Thyroid gland (tissue), 4 donors: ENCODE measurements around the gene SPRR5.

Experiments used
- CTCF ChIP-seq, 6 experiments: fragments of 200-600 bp in 3 of 6; fragments of 450-650 bp in 3 of 6; sonication (generic) in 3 of 6; IDR thresholded peaks; one replicate each; pipeline ENCODE4 v1.5.1; 2016 to 2019; ENCODE audit warnings: antibody characterized with exemption in 6 of 6, mild to moderate bottlenecking in 2 of 6, inconsistent platforms in 1 of 6, moderate library complexity in 1 of 6
- POLR2A ChIP-seq, 2 donors: fragments of 450-650 bp; IDR thresholded peaks; one replicate each; pipeline ENCODE4 v1.6.1; 2017; ENCODE audit warnings: antibody characterized with exemption in 2 of 2, mild to moderate bottlenecking in 2 of 2, moderate library complexity in 1 of 2

GRCh38 chr1:152912900-152913299 is 34.1 kb upstream of the SPRR5 start:
- TF ChIP-seq CTCF (IDR thresholded peaks at IDR 0.05), result no peak
- no peak for TF ChIP-seq POLR2A (IDR thresholded peaks at IDR 0.05)
